ENCODE measurements around the gene RFX3.

The RFX3 gene

GRCh38 chr9:3397766-3398165 is 128.0 kb downstream of the RFX3 start:
- TF ChIP-seq CTCF (conservative IDR thresholded peaks at IDR 0.05; ENCODE audit: low read length), result no peak

GRCh38 chr9:3391414-3391813 is 134.4 kb downstream of the RFX3 start:
- TF ChIP-seq CTCF (conservative IDR thresholded peaks at IDR 0.05; ENCODE audit: low read length), result no peak
- no peak overlapping the region for H3K4me3 ChIP-seq (ENCODE audit: low read length)
- no peak for DNase-seq (ENCODE audit: low read depth)

More at GRCh38 chr9:3397766-3398165, 128.0 kb downstream of the RFX3 start:
- H3K4me3 ChIP-seq (ENCODE audit: low read length), result no peak overlapping the region
- DNase-seq (ENCODE audit: low read depth), result no peak

- TF ChIP-seq CTCF (conservative IDR thresholded peaks at IDR 0.05; ENCODE audit: low read length), result no peak
- DNase-seq (ENCODE audit: low read depth), result no peak
- H3K4me3 ChIP-seq (ENCODE audit: low read length), result no peak overlapping the region
These were observed 139.0 kb downstream of the RFX3 start for GRCh38 chr9:3386753-3387152.

- DNase-seq (ENCODE audit: low read depth), result no peak
- H3K4me3 ChIP-seq (ENCODE audit: low read length), result no peak overlapping the region
- TF ChIP-seq CTCF (conservative IDR thresholded peaks at IDR 0.05; ENCODE audit: low read length), result no peak
These were observed 139.9 kb downstream of the RFX3 start for GRCh38 chr9:3385871-3386270.

GRCh38 chr9:3371842-3372241 is 154.0 kb downstream of the RFX3 start:
- DNase-seq (ENCODE audit: low read depth), result no peak
- H3K4me3 ChIP-seq (ENCODE audit: low read length), result no peak overlapping the region
- TF ChIP-seq CTCF (conservative IDR thresholded peaks at IDR 0.05; ENCODE audit: low read length), result no peak

- no peak for DNase-seq (ENCODE audit: low read depth)
- H3K4me3 ChIP-seq (ENCODE audit: low read length), result no peak overlapping the region
- TF ChIP-seq CTCF (conservative IDR thresholded peaks at IDR 0.05; ENCODE audit: low read length), result no peak
These were observed 155.1 kb downstream of the RFX3 start for GRCh38 chr9:3370715-3371114.

GRCh38 chr9:3367185-3367584 is 158.6 kb downstream of the RFX3 start:
- DNase-seq (ENCODE audit: low read depth), result no peak
- no peak for TF ChIP-seq CTCF (conservative IDR thresholded peaks at IDR 0.05; ENCODE audit: low read length)
- H3K4me3 ChIP-seq (ENCODE audit: low read length), result no peak overlapping the region
